Activated CD8-positive, alpha-beta memory T cell treated with anti-CD3 and anti-CD28 coated beads for 24 hours (primary cell): ENCODE data around the gene RABEP1.
A peak's percentile ranks its signal among the peaks of the same experiment; 100 is the strongest.

Experiments
- DNase-seq: peaks from one replicate; pipeline ENCODE4 v3.0.0-alpha.2; 2020

The RABEP1 gene

DNA sequence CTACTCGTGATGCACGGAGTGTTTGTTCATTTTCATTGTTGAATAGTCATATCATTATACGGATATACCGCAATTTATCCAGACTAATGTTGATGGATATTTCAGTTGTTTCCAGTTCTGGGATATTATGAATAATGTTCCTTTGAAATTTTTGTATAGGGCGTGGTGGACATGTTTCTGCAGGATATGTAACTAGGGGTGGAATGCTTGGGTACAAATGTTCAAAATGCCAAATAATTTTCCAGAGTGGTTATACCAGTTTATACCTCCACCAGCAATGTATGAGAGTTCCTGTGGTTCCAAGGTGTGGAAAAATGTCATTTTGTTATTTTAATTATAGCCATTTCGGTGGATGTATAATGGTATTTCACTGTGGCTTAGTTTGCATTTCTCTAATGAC is 83.7 kb downstream of the RABEP1 start:
- DNase-seq, result no peak

GRCh38 chr17:5370411-5370810 is 88.3 kb downstream of the RABEP1 start:
- no peak for DNase-seq

DNA sequence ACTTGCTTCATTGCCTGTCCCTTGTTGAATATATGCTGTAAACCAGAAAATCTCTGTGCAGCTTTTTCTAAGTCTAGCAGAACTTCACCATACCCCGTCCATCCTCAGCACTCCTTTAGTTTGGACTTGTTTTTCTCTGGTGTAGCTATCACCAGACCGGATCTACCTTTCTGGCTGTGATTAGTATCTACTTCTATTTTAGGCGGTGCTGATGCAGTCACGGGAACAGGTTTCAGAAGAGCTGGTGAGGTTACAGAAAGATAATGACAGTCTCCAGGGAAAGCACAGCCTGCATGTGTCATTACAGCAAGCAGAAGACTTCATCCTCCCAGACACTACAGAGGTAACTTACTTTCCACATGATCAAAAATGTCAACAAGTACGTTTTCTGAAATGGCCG is 91.0 kb downstream of the RABEP1 start:
- DNase-seq, result no peak

DNA sequence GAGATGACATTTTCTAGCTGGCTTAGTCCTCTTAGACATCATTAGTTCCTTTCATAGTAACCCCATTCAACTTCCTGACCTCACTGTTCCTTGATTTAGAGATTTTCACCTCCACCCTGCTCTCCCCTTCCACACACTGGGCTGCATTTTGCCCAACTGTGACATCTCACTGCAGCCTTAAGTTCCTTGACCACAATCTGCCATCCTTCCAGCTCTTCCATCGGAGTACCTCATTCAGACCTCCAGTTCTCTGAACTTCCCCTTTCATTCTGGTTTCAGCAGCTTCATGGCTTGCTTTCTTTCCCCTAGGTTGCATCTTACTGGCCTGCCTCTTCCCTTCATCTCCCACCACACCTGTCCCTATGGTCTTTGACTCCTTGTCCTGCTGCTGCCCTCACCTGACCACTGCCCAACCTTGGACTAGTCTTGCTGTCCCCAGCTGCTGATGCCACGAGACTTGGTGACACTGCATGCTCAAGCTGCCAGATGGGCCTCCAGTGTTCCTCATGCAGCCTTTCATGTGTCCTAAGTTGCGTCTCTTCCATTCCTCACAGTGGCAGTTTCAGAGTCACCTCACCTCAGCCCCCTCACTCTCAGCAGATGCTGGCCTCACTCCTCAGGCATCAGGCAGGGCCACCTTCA is 96.6 kb downstream of the RABEP1 start:
- DNase-seq, result no peak

- DNase-seq, result no peak
These were observed 97.4 kb downstream of the RABEP1 start for GRCh38 chr17:5379351-5380107.

DNA sequence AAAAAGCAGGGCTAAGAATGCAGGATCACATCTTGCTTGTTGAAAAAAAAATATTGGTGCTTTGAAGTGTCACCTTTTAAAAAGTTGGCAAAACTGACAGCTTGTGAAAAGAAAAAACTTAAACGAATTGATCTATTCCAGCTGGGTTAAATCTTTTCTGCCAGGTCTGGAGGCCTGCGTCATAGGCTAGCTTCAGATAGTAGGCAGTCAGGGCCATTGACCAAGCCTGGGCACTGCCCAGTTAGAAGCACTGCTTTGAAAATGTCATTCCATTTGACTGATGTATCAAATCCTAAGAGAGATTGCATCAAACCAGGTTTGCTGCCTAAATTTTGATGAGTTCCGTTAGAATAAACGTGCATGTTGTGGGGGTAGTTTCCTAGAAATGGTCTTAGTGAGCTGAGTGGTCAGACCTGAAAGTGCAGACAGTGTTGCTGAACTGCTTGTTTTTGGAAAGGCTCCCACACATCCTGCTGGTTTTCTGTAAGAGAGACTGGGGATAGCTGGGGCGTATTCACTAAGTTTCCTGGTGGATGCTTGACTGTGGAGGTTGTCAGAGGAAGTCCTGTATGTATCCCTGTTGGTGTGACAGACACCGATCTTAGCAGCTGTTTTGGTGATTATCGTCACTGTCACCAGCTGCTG is 98.5 kb downstream of the RABEP1 start:
- DNase-seq, result no peak

DNA sequence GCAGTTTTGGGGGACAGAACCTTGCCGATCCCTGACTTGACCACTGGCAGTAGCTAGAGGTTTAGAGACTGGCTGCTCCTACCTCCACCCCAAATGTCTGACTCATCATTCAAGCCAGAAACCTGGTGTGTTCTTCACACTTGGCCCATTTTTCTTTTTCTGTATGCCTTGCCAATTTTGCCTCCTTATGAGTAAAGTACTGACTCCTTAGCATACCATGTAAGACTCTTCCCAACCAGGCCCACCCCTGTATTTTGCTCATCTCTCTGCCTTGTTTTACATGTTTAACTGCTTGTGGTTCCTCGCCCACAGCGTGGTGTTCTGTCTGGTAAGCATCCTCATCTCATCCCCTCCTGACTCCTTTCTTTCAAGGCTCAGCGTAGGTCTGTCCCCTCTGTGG is 99.5 kb downstream of the RABEP1 start:
- no peak for DNase-seq

- DNase-seq, result no peak
These were observed 109.6 kb downstream of the RABEP1 start for GRCh38 chr17:5391678-5392077.

DNA sequence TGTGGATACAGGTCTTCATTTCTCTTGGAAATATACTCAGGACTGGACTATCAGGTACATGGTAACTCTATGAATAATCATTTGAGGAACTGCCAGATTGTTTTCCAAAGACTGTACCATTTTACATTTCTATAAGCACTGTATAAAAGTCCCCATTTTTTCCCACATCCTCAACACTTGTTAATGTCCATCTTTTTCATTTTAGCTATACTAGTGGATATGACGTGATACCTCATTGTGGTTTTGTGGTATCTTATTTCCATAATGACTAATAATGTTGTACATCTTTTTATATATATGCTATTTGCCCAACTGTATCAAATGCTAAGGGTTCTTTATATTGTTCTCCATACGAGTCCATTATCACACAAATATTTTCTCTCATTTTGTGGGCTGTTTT is 114.5 kb downstream of the RABEP1 start:
- DNase-seq, result no peak

GRCh38 chr17:5399767-5400166 is 117.7 kb downstream of the RABEP1 start:
- no peak for DNase-seq

GRCh38 chr17:5405400-5405799 is 123.3 kb downstream of the RABEP1 start:
- no peak for DNase-seq

- DNase-seq, result no peak
These were observed 126.1 kb downstream of the RABEP1 start for GRCh38 chr17:5408186-5408585.

DNA sequence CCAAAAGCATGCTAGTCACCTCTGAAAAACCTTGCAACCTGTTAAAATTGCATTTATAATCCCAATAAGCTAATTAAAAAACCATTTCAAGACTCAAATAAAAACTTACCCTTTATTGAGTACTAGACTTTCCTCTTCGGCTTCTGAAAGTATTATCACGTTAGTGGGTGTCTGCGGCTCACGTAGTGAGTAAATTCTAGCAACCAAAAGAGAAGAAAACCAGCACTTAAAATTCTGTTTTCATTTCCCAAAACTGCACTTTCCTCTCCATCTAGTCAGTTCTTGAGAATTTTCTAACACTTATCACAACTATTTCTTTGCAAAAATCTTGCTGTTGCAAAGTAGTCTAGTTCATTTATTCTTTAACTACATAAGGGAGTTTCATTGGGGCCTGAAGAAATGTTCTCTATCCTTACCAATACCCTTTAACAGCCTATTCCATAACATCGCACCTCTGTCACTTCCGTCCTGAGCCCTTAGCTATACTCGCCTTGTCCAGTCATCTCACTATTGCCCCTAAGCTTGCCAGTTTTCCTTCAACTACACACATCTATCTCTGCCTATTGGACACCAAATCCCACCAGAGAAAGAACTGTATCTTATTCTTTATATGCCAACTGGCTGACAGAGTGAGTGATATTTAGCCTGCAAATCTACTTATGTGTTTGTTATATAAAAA is 128.6 kb downstream of the RABEP1 start:
- no peak for DNase-seq

DNA sequence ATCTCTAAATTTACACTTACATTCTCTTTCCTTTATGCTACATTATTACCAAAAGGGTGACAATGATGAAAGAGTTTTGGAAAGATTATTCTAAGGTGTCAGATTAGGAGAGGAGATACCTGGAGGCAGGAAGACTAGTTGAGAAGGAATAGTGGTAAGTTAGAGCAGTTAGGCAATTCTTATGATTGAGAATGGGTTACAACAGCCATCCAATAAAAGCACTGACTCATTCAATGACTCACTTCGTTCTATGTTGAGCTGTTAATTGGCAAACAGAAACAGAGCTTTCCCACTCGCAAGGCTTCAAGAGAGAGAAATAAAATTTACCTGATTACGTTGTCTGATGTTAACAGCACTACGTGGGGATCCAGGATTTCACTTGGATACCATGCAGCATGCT is 131.6 kb downstream of the RABEP1 start:
- no peak for DNase-seq

- no peak for DNase-seq
These were observed 134.8 kb downstream of the RABEP1 start for GRCh38 chr17:5416901-5417300.

DNA sequence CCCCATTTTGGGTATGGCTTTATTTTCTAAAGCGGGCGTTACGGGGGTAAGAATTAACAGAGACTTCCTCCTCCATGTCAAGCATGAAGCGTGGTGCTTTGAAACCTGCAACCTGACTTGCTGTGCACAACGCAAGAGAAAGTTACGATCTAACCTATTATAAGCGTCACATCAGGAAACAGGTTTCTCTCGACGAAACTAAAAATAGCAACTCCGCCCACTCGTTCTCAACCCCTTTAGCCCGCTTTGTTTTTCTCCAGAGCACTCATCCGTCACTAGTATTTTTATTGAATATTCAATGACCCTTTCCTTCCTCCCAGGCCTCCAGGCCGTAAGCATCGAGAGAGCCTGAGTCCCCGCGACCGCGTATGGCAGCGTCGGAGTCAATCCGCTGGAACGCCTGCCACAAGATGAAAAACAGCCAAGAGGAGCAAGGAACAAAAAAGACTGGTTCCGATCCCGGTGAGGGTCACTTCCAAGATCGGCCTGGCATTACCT is 136.8 kb downstream of the RABEP1 start:
- DNase-seq, result no peak

DNA sequence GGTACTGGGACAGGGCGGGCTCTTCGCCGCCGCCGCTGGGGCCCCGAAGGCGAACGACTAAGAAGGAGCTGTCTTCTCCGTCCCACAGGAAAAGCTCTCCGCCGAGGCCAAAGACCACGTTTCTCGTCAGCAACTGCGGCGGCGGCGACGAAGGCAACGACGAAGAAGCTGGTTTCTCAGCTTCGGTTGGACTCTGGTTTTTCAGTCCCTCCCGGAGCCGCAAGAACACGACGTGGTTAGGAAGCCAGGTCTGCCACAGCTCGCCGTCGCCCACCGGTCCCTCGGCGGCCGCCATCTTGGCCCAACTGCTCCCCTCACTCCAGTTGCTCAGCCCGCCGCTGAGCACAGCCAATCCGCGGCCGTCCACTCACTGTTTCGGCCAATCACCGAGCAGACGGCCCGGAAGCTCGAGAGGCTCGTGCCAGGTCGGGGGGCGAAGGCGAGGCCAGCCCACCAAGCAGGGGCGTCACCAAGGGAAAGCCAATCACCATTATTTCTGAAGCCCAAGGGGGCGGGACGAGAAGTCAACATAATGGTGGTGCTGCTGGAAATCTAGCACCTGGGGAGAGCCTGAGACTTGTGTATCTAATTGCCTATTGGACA is 137.4 kb downstream of the RABEP1 start, which contains the start of gene NUP88:
TSS of gene NUP88 (minus strand) at position 307 of the 603 bp plus-strand sequence. CDS start at position 295, 12 bp downstream.
- DNase-seq, result peak; percentile 96

- no peak for DNase-seq
These were observed 138.0 kb downstream of the RABEP1 start, which contains the start of gene RPAIN for GRCh38 chr17:5419959-5420653. RPAIN (plus strand) TSS chr17:5420182; CDS start chr17:5420211, 29 bp downstream.

- DNase-seq, result no peak
These were observed 140.4 kb downstream of the RABEP1 start for GRCh38 chr17:5422505-5422904.

DNA sequence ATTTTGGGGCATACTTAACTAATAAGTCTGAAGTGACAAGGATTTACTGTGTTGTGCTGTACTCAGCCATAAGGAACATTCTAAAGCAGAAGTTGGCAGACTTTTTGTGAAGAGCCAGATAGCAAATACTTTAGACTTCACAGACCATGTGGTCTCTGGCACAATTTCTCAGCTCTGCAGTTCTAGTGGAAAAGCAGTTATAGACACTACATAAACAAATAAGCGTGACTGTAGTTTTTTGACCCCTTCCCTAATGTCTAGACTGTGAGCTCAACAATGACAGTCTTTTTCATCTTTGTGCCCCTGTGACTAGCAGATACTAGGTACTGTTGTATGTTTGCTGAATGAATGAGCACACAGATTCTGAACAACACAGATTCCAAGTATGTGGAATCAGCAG is 142.8 kb downstream of the RABEP1 start:
- DNase-seq, result no peak

DNA sequence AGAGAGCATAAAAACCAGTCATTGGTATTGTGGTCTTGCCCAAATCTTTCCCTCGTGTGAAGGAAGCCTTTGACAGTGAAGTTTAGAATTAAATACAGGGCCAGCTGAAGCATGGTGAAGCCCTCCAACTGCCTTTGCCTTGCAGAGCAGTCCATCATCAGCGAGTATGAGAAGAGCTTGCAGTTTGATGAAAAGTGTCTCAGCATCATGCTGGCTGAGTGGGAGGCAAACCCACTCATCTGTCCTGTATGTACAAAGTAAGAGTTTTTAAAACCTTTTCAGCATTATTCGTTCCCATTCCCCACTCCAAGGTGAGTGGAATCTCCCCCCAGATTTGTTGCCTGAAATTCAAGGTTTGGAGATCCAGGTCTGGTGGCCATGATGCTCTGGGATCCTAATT is 143.7 kb downstream of the RABEP1 start:
- no peak for DNase-seq
